ENCODE results near the gene MYG1.
A peak's percentile ranks its signal among the peaks of the same experiment; 100 is the strongest.

MYG1 gene, protein sequence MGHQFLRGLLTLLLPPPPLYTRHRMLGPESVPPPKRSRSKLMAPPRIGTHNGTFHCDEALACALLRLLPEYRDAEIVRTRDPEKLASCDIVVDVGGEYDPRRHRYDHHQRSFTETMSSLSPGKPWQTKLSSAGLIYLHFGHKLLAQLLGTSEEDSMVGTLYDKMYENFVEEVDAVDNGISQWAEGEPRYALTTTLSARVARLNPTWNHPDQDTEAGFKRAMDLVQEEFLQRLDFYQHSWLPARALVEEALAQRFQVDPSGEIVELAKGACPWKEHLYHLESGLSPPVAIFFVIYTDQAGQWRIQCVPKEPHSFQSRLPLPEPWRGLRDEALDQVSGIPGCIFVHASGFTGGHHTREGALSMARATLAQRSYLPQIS

DNA sequence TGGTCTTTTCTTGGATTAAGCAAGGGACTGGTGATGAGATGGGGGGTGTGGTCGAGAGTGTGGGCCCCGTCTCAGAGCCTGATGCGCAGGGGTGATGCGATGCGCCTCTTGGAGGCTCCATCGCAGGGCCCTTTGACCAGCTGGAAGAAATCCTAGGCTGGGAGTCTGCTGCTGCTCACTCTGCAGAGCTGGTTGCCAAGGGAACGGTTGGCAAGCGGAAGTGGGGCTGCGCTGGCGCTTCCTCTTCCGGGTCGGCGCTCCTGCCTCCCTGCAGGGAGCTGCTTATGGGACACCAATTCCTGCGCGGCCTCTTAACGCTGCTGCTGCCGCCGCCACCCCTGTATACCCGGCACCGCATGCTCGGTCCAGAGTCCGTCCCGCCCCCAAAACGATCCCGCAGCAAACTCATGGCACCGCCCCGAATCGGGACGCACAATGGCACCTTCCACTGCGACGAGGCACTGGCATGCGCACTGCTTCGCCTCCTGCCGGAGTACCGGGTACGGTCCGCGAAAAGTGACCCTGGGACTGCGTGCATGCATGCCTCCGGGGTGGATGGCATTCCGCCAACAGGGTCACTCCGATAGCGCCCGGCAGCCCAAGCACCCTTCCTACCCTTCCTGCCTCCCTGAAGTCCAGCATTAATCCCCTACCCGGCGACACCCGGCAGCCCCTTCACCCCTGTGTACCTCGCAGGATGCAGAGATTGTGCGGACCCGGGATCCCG is at the start of gene MYG1:
MYG1 (plus strand) TSS at position 242 of the 727 bp plus-strand sequence; CDS start at position 285, 43 bp downstream.
- DNase-seq, result peak; percentile 94

- peak; percentile 90 for DNase-seq
Observed at GRCh38 chr12:53251477-53252348, 47.8 kb upstream of the MYG1 start.

GRCh38 chr12:53252349-53252916 is 47.1 kb upstream of the MYG1 start:
- no peak for DNase-seq

DNA sequence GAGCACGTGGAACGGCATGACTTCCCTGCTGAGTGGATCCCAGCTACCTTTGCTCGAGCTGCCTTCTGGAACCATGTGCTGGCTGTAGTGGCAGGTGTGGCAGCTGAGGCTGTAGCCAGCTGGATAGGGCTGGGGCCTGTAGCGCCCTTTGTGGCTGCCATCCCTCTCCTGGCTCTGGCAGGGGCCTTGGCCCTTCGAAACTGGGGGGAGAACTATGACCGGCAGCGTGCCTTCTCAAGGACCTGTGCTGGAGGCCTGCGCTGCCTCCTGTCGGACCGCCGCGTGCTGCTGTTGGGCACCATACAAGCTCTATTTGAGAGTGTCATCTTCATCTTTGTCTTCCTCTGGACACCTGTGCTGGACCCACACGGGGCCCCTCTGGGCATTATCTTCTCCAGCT is 46.2 kb upstream of the MYG1 start:
- DNase-seq, result no peak

DNA sequence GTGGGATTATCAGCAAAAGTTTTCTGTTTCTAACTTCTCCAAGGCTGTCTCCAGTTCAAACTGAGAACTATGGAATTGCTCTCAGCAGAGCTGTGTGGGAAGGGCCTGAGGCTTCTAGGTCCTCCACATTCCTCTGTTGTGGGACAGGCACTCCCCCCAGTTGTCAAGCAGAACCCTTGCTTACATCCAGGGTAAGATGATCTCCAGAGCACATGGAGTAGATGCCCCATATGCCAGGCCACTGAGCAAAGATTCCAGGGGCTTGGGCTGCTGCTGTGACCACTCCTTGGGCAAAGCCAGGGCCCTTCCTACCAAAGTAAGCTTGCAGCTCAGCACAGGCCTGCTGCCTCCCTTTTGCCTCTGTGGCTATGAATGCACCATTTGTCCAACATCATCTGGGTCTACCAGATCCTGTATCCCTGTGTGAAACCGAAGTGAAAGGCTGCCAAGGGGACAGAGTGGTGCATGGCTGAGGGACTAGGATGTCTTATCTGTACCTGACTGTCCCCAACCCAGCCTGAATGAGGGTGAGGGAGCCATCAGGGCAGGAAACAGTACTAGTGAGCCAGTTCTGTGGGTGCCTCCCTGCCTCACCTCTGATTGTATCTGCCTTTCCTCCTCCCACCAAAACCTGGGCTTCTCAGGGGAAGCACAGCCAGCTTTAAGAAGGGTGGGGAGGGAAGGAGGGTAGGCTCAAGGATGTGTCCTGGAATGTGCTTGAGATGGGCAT is 44.5 kb upstream of the MYG1 start:
- no peak for DNase-seq

- DNase-seq, result no peak
Observed at GRCh38 chr12:53255996-53256395, 43.5 kb upstream of the MYG1 start.

DNA sequence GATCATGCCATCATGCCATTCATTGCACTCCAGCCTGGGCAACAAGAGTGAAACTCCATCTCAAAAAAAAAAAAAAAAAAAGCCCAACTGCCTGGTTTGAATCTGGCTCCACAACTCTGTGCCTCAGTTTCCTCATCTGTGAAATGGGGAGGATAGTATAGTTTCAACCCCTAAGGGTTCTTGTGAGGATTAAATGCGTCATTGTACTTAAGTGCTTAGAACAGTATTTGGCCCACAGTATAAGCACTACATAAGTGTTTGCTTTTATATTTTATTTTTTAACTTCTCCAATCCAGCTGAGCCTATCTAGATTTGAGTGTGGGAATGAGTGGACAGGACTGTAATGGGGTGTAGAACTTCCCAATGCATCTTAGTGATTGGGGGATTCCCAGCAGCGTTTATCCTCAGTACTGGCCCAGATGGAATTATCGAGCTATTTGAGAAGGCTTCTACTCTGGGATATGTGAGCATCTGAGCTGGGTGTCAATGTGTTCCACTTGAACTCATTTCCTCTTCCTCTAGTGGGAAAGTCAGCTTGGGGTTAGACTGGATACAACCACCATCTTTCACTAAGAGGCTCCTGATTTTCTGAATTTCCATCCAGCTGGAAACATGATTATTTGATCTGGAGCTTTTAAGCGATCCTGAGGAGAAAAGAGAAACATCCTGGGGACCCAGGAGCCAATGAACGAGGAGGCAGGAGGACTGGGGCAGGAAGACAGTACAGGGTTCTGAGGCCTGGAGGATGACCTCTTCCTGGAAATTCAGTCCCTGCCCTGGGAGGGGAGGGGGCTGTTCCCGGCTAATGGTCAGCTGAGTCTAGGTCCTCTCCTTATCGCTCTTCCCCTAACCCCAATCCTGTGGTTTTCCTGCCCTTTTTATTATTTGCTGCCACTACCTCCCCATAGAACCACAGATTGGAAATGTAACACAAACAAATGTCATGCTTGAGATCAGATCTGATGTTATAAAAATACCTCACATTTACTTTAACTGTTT is 40.7 kb upstream of the MYG1 start:
- no peak for DNase-seq

- DNase-seq, result no peak
Observed at GRCh38 chr12:53259891-53260290, 39.6 kb upstream of the MYG1 start.

GRCh38 chr12:53265783-53266182 is 33.7 kb upstream of the MYG1 start:
- DNase-seq, result no peak

GRCh38 chr12:53267306-53267998 is 32.0 kb upstream of the MYG1 start:
- peak; percentile 74 for DNase-seq

- DNase-seq, result peak; percentile 93
Observed at GRCh38 chr12:53267999-53268629, 31.4 kb upstream of the MYG1 start, which contains the start of gene ESPL1. Gene ESPL1 (plus strand): TSS chr12:53268299. CDS start chr12:53268767, 468 bp downstream.

GRCh38 chr12:53268630-53269562 is 30.6 kb upstream of the MYG1 start:
- DNase-seq, result no peak

DNA sequence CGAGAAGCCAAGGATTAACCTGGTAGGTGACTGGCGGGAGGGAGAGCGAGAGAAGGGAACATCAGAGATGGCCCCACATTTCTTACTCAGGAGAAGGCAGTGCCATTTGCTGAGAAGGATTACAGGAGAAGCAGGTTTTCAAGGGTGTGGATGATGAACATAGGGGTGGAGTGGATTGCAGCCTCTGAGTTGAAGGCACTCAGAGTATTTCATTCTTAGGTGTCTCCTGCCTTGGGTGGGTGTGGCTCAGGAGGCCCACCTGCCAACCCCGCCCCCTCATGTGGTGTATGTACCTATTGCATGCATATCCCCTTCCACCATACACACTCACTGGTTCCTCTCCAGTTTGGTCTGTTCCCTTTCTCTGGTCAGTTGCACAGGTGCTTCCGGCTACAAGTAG is 25.1 kb upstream of the MYG1 start:
- DNase-seq, result no peak

GRCh38 chr12:53276511-53276910 is 23.0 kb upstream of the MYG1 start:
- DNase-seq, result no peak

DNA sequence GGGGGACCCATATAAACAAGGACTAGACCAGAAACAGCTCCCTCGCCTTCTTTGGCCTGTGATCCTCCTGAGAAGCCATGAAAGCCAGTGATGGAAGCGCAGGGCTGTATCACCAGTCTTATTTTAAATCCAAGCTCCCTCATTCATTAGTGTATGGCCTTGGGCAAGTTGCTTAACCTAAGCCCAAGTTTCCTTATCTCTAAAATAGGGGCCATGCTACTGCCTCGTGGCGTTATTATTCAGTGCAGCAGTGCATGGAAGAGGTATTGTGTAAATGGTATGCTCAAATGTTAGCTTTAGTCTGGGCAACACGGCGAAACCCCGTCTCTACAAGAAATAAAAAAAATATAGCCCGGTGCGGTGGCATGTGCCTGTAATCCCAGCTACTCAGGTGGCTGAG is 21.5 kb upstream of the MYG1 start:
- no peak for DNase-seq

DNA sequence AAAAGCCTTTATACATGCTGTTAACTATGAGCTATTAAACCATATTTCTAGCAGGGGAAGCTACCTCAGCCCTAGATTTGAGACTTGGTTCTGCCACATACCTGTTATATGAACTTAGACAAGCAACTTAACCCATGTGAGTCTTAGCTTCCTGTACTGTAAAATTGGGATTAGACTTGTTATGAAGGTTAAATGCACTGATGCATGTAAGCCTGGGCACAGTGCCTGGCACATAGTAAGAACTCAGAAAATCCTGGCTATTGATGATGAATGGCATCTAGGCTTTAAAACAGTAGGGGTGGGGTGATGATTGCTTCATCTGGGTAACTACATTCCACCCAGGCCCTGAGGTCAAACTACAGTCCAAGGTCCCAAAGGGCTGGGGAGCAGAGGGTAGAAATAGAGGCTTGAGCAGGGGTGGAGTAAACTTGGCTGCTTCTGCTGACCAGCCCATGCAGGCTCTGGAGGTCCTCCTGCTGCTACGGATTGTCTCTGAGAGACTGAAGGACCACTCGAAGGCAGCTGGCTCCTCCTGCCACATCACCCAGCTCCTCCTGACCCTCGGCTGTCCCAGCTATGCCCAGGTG is 20.1 kb upstream of the MYG1 start:
- no peak for DNase-seq

GRCh38 chr12:53279888-53280498 is 19.5 kb upstream of the MYG1 start:
- no peak for DNase-seq

GRCh38 chr12:53286448-53286847 is 13.0 kb upstream of the MYG1 start:
- no peak for DNase-seq
